22Rv1 (cell line): ENCODE results near the gene DOCK8.
"Not testable (repeated sequence)": the region's sequence is repeated elsewhere in the genome, so short reads cannot be mapped to it uniquely, and the experiment has no call there.

Experiments used
- ZFX ChIP-seq: fragments of 450-650 bp; IDR thresholded peaks from 2 replicates; pipeline ENCODE4 v1.6.1; 2017; ENCODE audit warnings: antibody characterized with exemption, borderline replicate concordance
- TF ChIP-seq, protein P1 (sequence below): fragments of 450-650 bp; IDR thresholded peaks from 2 replicates; pipeline ENCODE4 v1.5.1; 2017; ENCODE audit warnings: mild to moderate bottlenecking

DNA sequence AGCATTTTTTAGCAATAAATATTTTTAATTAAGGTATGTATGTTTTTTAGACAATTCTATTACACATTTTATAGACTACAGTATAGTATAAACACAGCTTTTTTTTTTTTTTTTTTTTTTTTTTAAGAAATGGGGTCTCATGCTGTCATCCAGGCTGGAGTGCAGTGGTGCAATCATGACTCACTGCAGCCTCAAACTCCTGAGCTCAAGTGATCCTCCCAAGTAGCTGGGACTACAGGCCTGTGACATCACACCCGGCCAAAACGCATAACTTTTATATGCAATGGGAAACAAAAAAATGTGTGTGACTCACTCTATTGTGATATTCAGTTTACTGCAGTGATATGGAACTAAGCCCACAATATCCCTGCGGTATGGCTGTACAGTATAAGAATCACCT is 44.9 kb upstream of the DOCK8 start:
- TF ChIP-seq, protein P1, sequence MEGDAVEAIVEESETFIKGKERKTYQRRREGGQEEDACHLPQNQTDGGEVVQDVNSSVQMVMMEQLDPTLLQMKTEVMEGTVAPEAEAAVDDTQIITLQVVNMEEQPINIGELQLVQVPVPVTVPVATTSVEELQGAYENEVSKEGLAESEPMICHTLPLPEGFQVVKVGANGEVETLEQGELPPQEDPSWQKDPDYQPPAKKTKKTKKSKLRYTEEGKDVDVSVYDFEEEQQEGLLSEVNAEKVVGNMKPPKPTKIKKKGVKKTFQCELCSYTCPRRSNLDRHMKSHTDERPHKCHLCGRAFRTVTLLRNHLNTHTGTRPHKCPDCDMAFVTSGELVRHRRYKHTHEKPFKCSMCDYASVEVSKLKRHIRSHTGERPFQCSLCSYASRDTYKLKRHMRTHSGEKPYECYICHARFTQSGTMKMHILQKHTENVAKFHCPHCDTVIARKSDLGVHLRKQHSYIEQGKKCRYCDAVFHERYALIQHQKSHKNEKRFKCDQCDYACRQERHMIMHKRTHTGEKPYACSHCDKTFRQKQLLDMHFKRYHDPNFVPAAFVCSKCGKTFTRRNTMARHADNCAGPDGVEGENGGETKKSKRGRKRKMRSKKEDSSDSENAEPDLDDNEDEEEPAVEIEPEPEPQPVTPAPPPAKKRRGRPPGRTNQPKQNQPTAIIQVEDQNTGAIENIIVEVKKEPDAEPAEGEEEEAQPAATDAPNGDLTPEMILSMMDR = not testable (repeated sequence)
- TF ChIP-seq ZFX = not testable (repeated sequence)
